ENCODE results near the gene CTDSP1.

Gene CTDSP1

GRCh38 chr2:218397463-218397819 lies 2.2 kb upstream of the CTDSP1 start:
- Histone ChIP-seq H3K9me3 (peaks cover 3% of the 10 kb centered on the region), H3K27ac (peak overlapping the region; percentile 99), H3K4me3 (ENCODE audit: low read depth in 1 of 2, low read length in 1 of 2) (peak overlapping the region; percentile 94 to 97), H3K36me3 (peaks cover 50% of the 10 kb centered on the region), H3K4me1 (ENCODE audit: control insufficient read depth in 1 of 2, insufficient read depth in 1 of 2, low read depth in 1 of 2, low read length in 1 of 2) (peaks cover 70 to 77% of the 10 kb centered on the region in 2 experiments), H3K27me3 (no peaks in the 10 kb centered on the region)
- no peak for TF ChIP-seq CTCF (IDR thresholded peaks at IDR 0.05)

GRCh38 chr2:218397820-218398436 lies 1.7 kb upstream of the CTDSP1 start:
- H3K4me3 ChIP-seq (ENCODE audit: low read depth in 1 of 2, low read length in 1 of 2): peak overlapping the region; percentile 94 to 97
- H3K36me3 ChIP-seq: peaks cover 50% of the 10 kb centered on the region
- no peak for TF ChIP-seq CTCF (IDR thresholded peaks at IDR 0.05)
- peaks cover 1% of the 10 kb centered on the region for H3K9me3 ChIP-seq
- peak overlapping the region; percentile 99 for H3K27ac ChIP-seq
- no peaks in the 10 kb centered on the region for H3K27me3 ChIP-seq
- H3K4me1 ChIP-seq (ENCODE audit: control insufficient read depth in 1 of 2, insufficient read depth in 1 of 2, low read depth in 1 of 2, low read length in 1 of 2): peaks cover 71 to 78% of the 10 kb centered on the region in 2 experiments

- peak overlapping the region; percentile 94 to 97 for H3K4me3 ChIP-seq (ENCODE audit: low read depth in 1 of 2, low read length in 1 of 2)
- H3K9me3 ChIP-seq: no peaks in the 10 kb centered on the region
- peaks cover 50% of the 10 kb centered on the region for H3K36me3 ChIP-seq
- TF ChIP-seq CTCF (IDR thresholded peaks at IDR 0.05): peak; percentile 74
- no peaks in the 10 kb centered on the region for H3K27me3 ChIP-seq
- peak overlapping the region; percentile 99 for H3K27ac ChIP-seq
- H3K4me1 ChIP-seq (ENCODE audit: control insufficient read depth in 1 of 2, insufficient read depth in 1 of 2, low read depth in 1 of 2, low read length in 1 of 2): peaks cover 71 to 79% of the 10 kb centered on the region in 2 experiments
Measured at GRCh38 chr2:218398437-218399390, 954 bp upstream of the CTDSP1 start.

- Histone ChIP-seq H3K4me1 (ENCODE audit: control insufficient read depth in 1 of 2, insufficient read depth in 1 of 2, low read depth in 1 of 2, low read length in 1 of 2) (peaks cover 71 to 79% of the 10 kb centered on the region in 2 experiments), H3K27me3 (no peaks in the 10 kb centered on the region), H3K36me3 (peaks cover 50% of the 10 kb centered on the region), H3K9me3 (no peaks in the 10 kb centered on the region), H3K27ac (peak overlapping the region; percentile 99), H3K4me3 (ENCODE audit: low read depth in 1 of 2, low read length in 1 of 2) (peak overlapping the region; percentile 94 to 97)
- TF ChIP-seq CTCF (IDR thresholded peaks at IDR 0.05): no peak
Measured at GRCh38 chr2:218400167-218400929, 680 bp downstream of the CTDSP1 start.

Data from neutrophil (primary cell).